OCI-LY3 (cell line): ENCODE data around the gene CYP24A1.

Experiments used
- H2AFZ ChIP-seq: fragments of 200-600, 300-600 bp; shearing (Covaris generic); 2 replicates; pipeline ENCODE4 v1.6.0; 2014; ENCODE audit warnings: antibody characterized with exemption, low read depth, low read length
- H3K27ac ChIP-seq: fragments of 200-600, 300-600 bp; sonication (generic); 2 replicates; pipeline ENCODE4 v1.5.1; 2014; ENCODE audit warnings: mild to moderate bottlenecking, low read length, moderate library complexity, mixed read lengths
- H3K27me3 ChIP-seq: fragments of 200-600, 300-600 bp; sonication (generic); 2 replicates; pipeline ENCODE4 v1.6.1; 2014; ENCODE audit warnings: low read depth, low read length, mixed read lengths
- H3K36me3 ChIP-seq: fragments of 200-600, 300-600 bp; sonication (generic); replicated peaks from 2 replicates; pipeline ENCODE3; 2014; ENCODE audit warnings: low read depth, low read length, mixed read lengths
- H3K4me1 ChIP-seq: fragments of 300-600, 200-600 bp; sonication (generic); 2 replicates; pipeline ENCODE4 v1.6.1; 2014; ENCODE audit warnings: low read length, mixed read lengths
- H3K4me2 ChIP-seq: fragments of 200-600, 300-600 bp; sonication (generic); 2 replicates; pipeline ENCODE4 v1.6.1; 2014; ENCODE audit warnings: low read length, mixed read lengths
- H3K4me3 ChIP-seq: fragments of 300-600, 200-600 bp; sonication (generic); 2 replicates; pipeline ENCODE4 v1.5.1; 2014; ENCODE audit warnings: antibody characterized with exemption, mild to moderate bottlenecking, low read length, moderate library complexity
- H3K79me2 ChIP-seq: fragments of 300-600, 200-600 bp; shearing (Covaris generic); 2 replicates; pipeline ENCODE4 v1.6.1; 2014; ENCODE audit warnings: mild to moderate bottlenecking, low read length, mixed read lengths
- H3K9ac ChIP-seq: fragments of 300-600, 200-600 bp; shearing (Covaris generic); 2 replicates; pipeline ENCODE4 v1.6.0; 2014; ENCODE audit warnings: mild to moderate bottlenecking, low read length, moderate library complexity
- H3K9me3 ChIP-seq: fragments of 200-600, 300-600 bp; shearing (Covaris generic); 2 replicates; pipeline ENCODE4 v1.6.1; 2014; ENCODE audit warnings: low read length, mixed read lengths; ENCODE audit not compliant: insufficient read depth
- H4K20me1 ChIP-seq: fragments of 200-600, 300-600 bp; sonication (generic); 2 replicates; pipeline ENCODE4 v1.6.1; 2016; ENCODE audit warnings: low read length, mixed read lengths; ENCODE audit not compliant: insufficient read depth
- EZH2phosphoT487 ChIP-seq: fragments of 200-600 bp; shearing (Covaris generic); IDR thresholded peaks from 2 replicates; pipeline ENCODE4 v1.6.1; 2018; ENCODE audit warnings: antibody characterized with exemption, mixed run types, low read depth
- TF ChIP-seq, protein P1 (sequence below): fragments of 200-600, 300-600 bp; sonication (generic); IDR thresholded peaks from 2 replicates; pipeline ENCODE4 v1.5.1; 2014; ENCODE audit warnings: antibody characterized with exemption, low read length, low read depth

The CYP24A1 gene

DNA sequence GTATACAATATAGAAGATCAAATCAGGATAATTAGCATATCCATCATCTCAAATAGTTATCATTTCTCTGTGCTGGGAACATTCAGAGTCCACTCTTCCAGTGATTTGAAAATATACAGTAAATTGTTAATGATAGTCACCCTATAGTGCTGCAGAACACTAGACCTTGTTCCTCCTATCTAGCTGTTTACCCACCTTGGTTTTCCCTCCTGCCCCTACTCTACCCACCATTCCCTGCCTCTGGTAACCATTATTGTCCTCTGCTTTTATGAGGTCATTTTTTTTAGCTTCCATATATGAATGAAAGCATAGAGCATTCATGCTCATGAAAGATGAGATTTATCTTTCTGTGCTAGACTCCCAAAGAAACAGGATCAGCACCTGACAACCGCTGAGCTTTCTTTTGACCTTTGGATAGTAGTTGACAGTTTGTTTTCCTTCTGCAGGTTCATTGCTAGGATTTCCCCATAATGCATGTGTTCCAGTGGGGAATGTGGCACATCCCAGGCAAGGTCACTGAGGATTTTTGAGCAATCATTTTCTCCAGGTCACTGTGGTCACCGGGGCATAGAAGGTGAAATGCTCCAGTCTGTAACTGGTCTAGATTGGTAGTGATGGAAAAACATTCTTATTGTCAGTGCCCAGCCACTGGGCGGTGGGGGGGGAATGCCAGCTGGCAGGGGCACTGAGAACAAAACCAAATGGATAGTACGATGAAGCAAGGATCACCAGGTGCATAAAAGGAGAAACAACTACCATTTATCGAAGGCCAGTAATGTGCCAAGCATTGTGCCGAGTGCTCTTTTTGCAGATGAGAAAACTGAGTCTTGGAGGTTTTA lies 69.8 kb downstream of the CYP24A1 start:
- TF ChIP-seq, protein P1, sequence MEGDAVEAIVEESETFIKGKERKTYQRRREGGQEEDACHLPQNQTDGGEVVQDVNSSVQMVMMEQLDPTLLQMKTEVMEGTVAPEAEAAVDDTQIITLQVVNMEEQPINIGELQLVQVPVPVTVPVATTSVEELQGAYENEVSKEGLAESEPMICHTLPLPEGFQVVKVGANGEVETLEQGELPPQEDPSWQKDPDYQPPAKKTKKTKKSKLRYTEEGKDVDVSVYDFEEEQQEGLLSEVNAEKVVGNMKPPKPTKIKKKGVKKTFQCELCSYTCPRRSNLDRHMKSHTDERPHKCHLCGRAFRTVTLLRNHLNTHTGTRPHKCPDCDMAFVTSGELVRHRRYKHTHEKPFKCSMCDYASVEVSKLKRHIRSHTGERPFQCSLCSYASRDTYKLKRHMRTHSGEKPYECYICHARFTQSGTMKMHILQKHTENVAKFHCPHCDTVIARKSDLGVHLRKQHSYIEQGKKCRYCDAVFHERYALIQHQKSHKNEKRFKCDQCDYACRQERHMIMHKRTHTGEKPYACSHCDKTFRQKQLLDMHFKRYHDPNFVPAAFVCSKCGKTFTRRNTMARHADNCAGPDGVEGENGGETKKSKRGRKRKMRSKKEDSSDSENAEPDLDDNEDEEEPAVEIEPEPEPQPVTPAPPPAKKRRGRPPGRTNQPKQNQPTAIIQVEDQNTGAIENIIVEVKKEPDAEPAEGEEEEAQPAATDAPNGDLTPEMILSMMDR = no peak
- TF ChIP-seq EZH2phosphoT487 = no peak
- H2AFZ ChIP-seq = peak overlapping the region; percentile 16; the same call in 1 of the 2 replicates
- H3K79me2 ChIP-seq = no peaks in the 10 kb centered on the region
- 0 out of 2 replicates have a peak, but pooled peaks cover 1% of the 10 kb centered on the region for H3K27me3 ChIP-seq
- H3K9me3 ChIP-seq = no peaks in the 10 kb centered on the region
- no peaks in the 10 kb centered on the region for H3K36me3 ChIP-seq
- H3K4me3 ChIP-seq = no peak overlapping the region
- H3K9ac ChIP-seq = no peak overlapping the region
- peaks cover 10% of the 10 kb centered on the region for H3K4me1 ChIP-seq
- no peak overlapping the region for H3K27ac ChIP-seq
- H4K20me1 ChIP-seq = no peaks in the 10 kb centered on the region
- peak overlapping the region; percentile 62 for H3K4me2 ChIP-seq
